ENCODE data around the gene OR4D9.
A peak's percentile ranks its signal among the peaks of the same experiment; 100 is the strongest.
"Not testable (repeated sequence)": the region's sequence is repeated elsewhere in the genome, so short reads cannot be mapped to it uniquely, and the experiment has no call there.

The OR4D9 gene

DNA sequence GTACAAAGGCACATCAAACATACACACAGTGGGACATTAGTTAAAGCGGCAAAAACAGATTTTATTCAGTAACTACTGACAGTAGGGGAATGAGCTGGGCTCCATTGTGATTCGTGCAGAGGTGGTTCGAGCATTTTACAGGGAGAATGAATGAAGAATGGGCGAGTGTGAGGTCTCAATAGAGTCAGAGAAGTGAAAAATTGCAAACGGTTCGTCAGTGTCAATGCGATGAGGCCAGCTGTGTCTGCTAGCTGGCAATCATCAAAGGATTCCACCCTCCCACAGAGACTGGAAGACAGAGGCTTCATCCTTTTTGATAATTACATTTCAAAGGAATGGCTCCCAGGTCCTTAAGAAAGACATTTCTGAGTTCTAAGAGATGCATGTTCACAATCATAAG is 17.4 kb downstream of the OR4D9 start:
- no peaks in the 10 kb centered on the region for H3K27me3 ChIP-seq (ENCODE audit: insufficient read depth, low read length, poor library complexity)
- H2BK120ac ChIP-seq (ENCODE audit: low read depth, low read length): no peak overlapping the region
- no peak overlapping the region for H3K9ac ChIP-seq (ENCODE audit: low read length)
- H3K4me2 ChIP-seq (ENCODE audit: low read length): no peak overlapping the region
- no peak overlapping the region for H4K8ac ChIP-seq (ENCODE audit: low read depth, low read length)
- WGBS (ENCODE audit: extremely low coverage, insufficient coverage, low lambda C conversion rate): no CpG with 5 or more reads among the region's 7 CpGs
- H3K23ac ChIP-seq (ENCODE audit: low read length): no peak overlapping the region
- H3K56ac ChIP-seq (ENCODE audit: low read length): peak overlapping the region; percentile 10
- no peak for DNase-seq
- no peak overlapping the region for H2AK5ac ChIP-seq (ENCODE audit: low read length)
- peaks cover 5% of the 10 kb centered on the region for H3K4me1 ChIP-seq (ENCODE audit: control insufficient read depth, low read depth, low read length)
- H3K4me3 ChIP-seq (ENCODE audit: low read length): no peak overlapping the region
- H3K36me3 ChIP-seq (ENCODE audit: control insufficient read depth, insufficient read depth, low read length): no peaks in the 10 kb centered on the region
- no peaks in the 10 kb centered on the region for H3K79me1 ChIP-seq (ENCODE audit: low read length)
- H3K18ac ChIP-seq (ENCODE audit: low read length): no peak overlapping the region
- H3K27ac ChIP-seq (ENCODE audit: low read depth, low read length): no peak overlapping the region
- H4K5ac ChIP-seq (ENCODE audit: low read length): no peak overlapping the region
- H3K4ac ChIP-seq (ENCODE audit: low read depth, low read length): no peak overlapping the region
- no peaks in the 10 kb centered on the region for H3K79me2 ChIP-seq (ENCODE audit: control insufficient read depth, insufficient read depth, low read length)
- H2BK15ac ChIP-seq (replicated peaks; ENCODE audit: low read depth): no peak overlapping the region
- no peak overlapping the region for H2BK5ac ChIP-seq (ENCODE audit: low read length)

DNA sequence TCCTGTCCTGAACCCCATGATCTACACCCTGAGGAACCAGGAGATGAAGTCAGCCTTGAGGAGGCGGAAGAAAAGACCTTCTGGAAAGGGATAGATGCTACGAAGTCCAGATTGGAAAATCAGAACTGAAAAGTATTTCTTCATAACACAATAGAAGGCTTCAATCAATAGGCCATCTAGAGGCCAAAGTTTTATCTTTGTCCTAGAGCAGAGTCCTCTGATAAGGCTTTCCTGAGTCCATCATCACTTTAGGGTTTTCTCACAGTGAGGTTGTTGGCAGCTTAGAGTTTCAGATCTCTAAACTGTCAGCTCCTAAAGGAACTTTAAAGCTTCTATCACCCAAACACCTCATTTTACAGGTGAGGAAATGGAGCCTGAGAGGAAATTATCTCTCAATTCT is 21.3 kb downstream of the OR4D9 start:
- WGBS (ENCODE audit: extremely low coverage, insufficient coverage, low lambda C conversion rate): no CpG with 5 or more reads among the region's 2 CpGs
- DNase-seq: no peak
- no peak overlapping the region for H4K8ac ChIP-seq (ENCODE audit: low read depth, low read length)

DNA sequence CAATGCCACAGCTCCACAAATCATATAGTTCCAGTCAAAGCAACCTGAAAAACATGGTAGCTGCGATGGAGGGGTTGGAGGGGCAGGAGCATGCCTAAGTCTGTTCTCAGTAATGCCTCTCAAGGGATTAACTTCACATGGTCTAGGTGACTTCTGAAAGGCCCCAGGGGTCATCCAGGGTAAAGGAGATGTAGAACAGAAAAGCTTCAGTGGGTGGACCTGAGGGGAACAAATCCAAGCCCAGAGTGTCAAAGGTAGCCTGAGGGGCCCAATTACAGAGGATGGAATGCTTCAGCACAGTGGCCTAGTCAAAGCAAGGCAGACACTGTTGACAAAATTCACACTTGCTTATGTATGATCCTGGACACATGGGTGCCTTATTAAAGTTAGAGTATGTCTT is 23.3 kb downstream of the OR4D9 start:
- Histone ChIP-seq H3K27ac (ENCODE audit: low read depth, low read length) (no peak overlapping the region), H3K27me3 (ENCODE audit: insufficient read depth, low read length, poor library complexity) (no peaks in the 10 kb centered on the region), H3K23ac (ENCODE audit: low read length) (no peak overlapping the region), H2BK15ac (replicated peaks; ENCODE audit: low read depth) (no peak overlapping the region), H4K8ac (ENCODE audit: low read depth, low read length) (no peak overlapping the region), H3K18ac (ENCODE audit: low read length) (no peak overlapping the region), H3K4me1 (ENCODE audit: control insufficient read depth, low read depth, low read length) (peaks cover 5% of the 10 kb centered on the region), H2BK120ac (ENCODE audit: low read depth, low read length) (no peak overlapping the region), H3K9ac (ENCODE audit: low read length) (no peak overlapping the region), H3K4ac (ENCODE audit: low read depth, low read length) (no peak overlapping the region), H2BK5ac (ENCODE audit: low read length) (no peak overlapping the region), H3K4me2 (ENCODE audit: low read length) (no peak overlapping the region), H3K79me1 (ENCODE audit: low read length) (no peaks in the 10 kb centered on the region), H2AK5ac (ENCODE audit: low read length) (no peak overlapping the region), H4K5ac (ENCODE audit: low read length) (no peak overlapping the region), H3K4me3 (ENCODE audit: low read length) (no peak overlapping the region), H3K79me2 (ENCODE audit: control insufficient read depth, insufficient read depth, low read length) (no peaks in the 10 kb centered on the region), H3K56ac (ENCODE audit: low read length) (no peak overlapping the region), H3K36me3 (ENCODE audit: control insufficient read depth, insufficient read depth, low read length) (no peaks in the 10 kb centered on the region)
- WGBS (ENCODE audit: extremely low coverage, insufficient coverage, low lambda C conversion rate): no CpG with 5 or more reads among the region's 1 CpG
- no peak for DNase-seq

More for the DNA sequence above, 21.3 kb downstream of the OR4D9 start:
- Histone ChIP-seq H3K27ac (ENCODE audit: low read depth, low read length) (no peak overlapping the region), H3K4me3 (ENCODE audit: low read length) (no peak overlapping the region), H2AK5ac (ENCODE audit: low read length) (no peak overlapping the region), H3K27me3 (ENCODE audit: insufficient read depth, low read length, poor library complexity) (no peaks in the 10 kb centered on the region), H4K5ac (ENCODE audit: low read length) (no peak overlapping the region), H2BK5ac (ENCODE audit: low read length) (no peak overlapping the region), H2BK120ac (ENCODE audit: low read depth, low read length) (no peak overlapping the region), H3K9ac (ENCODE audit: low read length) (no peak overlapping the region), H3K79me1 (ENCODE audit: low read length) (no peaks in the 10 kb centered on the region), H3K56ac (ENCODE audit: low read length) (peak overlapping the region; percentile 22), H3K4me1 (ENCODE audit: control insufficient read depth, low read depth, low read length) (peaks cover 6% of the 10 kb centered on the region), H3K4ac (ENCODE audit: low read depth, low read length) (no peak overlapping the region), H3K18ac (ENCODE audit: low read length) (no peak overlapping the region), H3K36me3 (ENCODE audit: control insufficient read depth, insufficient read depth, low read length) (no peaks in the 10 kb centered on the region), H3K4me2 (ENCODE audit: low read length) (no peak overlapping the region), H2BK15ac (replicated peaks; ENCODE audit: low read depth) (no peak overlapping the region), H3K23ac (ENCODE audit: low read length) (no peak overlapping the region), H3K79me2 (ENCODE audit: control insufficient read depth, insufficient read depth, low read length) (no peaks in the 10 kb centered on the region)

- Histone ChIP-seq H3K56ac (ENCODE audit: low read length) (no peak overlapping the region), H3K79me1 (ENCODE audit: low read length) (no peaks in the 10 kb centered on the region), H3K4me3 (ENCODE audit: low read length) (no peak overlapping the region), H4K5ac (ENCODE audit: low read length) (no peak overlapping the region), H2BK15ac (replicated peaks; ENCODE audit: low read depth) (no peak overlapping the region), H3K36me3 (ENCODE audit: control insufficient read depth, insufficient read depth, low read length) (no peaks in the 10 kb centered on the region), H3K79me2 (ENCODE audit: control insufficient read depth, insufficient read depth, low read length) (no peaks in the 10 kb centered on the region), H3K4me2 (ENCODE audit: low read length) (no peak overlapping the region), H3K27ac (ENCODE audit: low read depth, low read length) (no peak overlapping the region), H3K4ac (ENCODE audit: low read depth, low read length) (no peak overlapping the region), H3K4me1 (ENCODE audit: control insufficient read depth, low read depth, low read length) (peaks cover 3% of the 10 kb centered on the region), H3K18ac (ENCODE audit: low read length) (no peak overlapping the region), H4K8ac (ENCODE audit: low read depth, low read length) (no peak overlapping the region), H2BK120ac (ENCODE audit: low read depth, low read length) (no peak overlapping the region), H3K27me3 (ENCODE audit: insufficient read depth, low read length, poor library complexity) (no peaks in the 10 kb centered on the region), H2AK5ac (ENCODE audit: low read length) (no peak overlapping the region), H3K23ac (ENCODE audit: low read length) (no peak overlapping the region), H2BK5ac (ENCODE audit: low read length) (no peak overlapping the region), H3K9ac (ENCODE audit: low read length) (no peak overlapping the region)
- DNase-seq: no peak
- WGBS (ENCODE audit: extremely low coverage, insufficient coverage, low lambda C conversion rate): no CpG with 5 or more reads among the region's 3 CpGs
Measured at GRCh38 chr11:59542142-59542810, 30.9 kb downstream of the OR4D9 start.

- not testable (repeated sequence) for H3K4me1 ChIP-seq (ENCODE audit: control insufficient read depth, low read depth, low read length); H3K56ac ChIP-seq (ENCODE audit: low read length); H3K18ac ChIP-seq (ENCODE audit: low read length); H2AK5ac ChIP-seq (ENCODE audit: low read length); H2BK5ac ChIP-seq (ENCODE audit: low read length); H3K4me3 ChIP-seq (ENCODE audit: low read length); H4K8ac ChIP-seq (ENCODE audit: low read depth, low read length); H3K4me2 ChIP-seq (ENCODE audit: low read length); H3K27me3 ChIP-seq (ENCODE audit: insufficient read depth, low read length, poor library complexity); H3K79me1 ChIP-seq (ENCODE audit: low read length); H3K36me3 ChIP-seq (ENCODE audit: control insufficient read depth, insufficient read depth, low read length); H3K79me2 ChIP-seq (ENCODE audit: control insufficient read depth, insufficient read depth, low read length); H4K5ac ChIP-seq (ENCODE audit: low read length); H2BK120ac ChIP-seq (ENCODE audit: low read depth, low read length); H3K4ac ChIP-seq (ENCODE audit: low read depth, low read length); DNase-seq; H3K27ac ChIP-seq (ENCODE audit: low read depth, low read length); H3K9ac ChIP-seq (ENCODE audit: low read length); H3K23ac ChIP-seq (ENCODE audit: low read length); H2BK15ac ChIP-seq (replicated peaks; ENCODE audit: low read depth)
- WGBS (ENCODE audit: extremely low coverage, insufficient coverage, low lambda C conversion rate): no CpG with 5 or more reads among the region's 3 CpGs
Measured at GRCh38 chr11:59543713-59544112, 32.4 kb downstream of the OR4D9 start.

GRCh38 chr11:59544869-59545178 is 33.5 kb downstream of the OR4D9 start:
- H3K9ac ChIP-seq (ENCODE audit: low read length): no peak overlapping the region
- H3K4me2 ChIP-seq (ENCODE audit: low read length): no peak overlapping the region
- H3K56ac ChIP-seq (ENCODE audit: low read length): no peak overlapping the region
- H3K27me3 ChIP-seq (ENCODE audit: insufficient read depth, low read length, poor library complexity): no peaks in the 10 kb centered on the region
- H3K18ac ChIP-seq (ENCODE audit: low read length): peak overlapping the region; percentile 11
- H2AK5ac ChIP-seq (ENCODE audit: low read length): no peak overlapping the region
- H2BK120ac ChIP-seq (ENCODE audit: low read depth, low read length): no peak overlapping the region
- H4K5ac ChIP-seq (ENCODE audit: low read length): no peak overlapping the region
- H3K4ac ChIP-seq (ENCODE audit: low read depth, low read length): no peak overlapping the region
- H3K23ac ChIP-seq (ENCODE audit: low read length): no peak overlapping the region
- no peaks in the 10 kb centered on the region for H3K36me3 ChIP-seq (ENCODE audit: control insufficient read depth, insufficient read depth, low read length)
- no peak overlapping the region for H3K4me3 ChIP-seq (ENCODE audit: low read length)
- no peaks in the 10 kb centered on the region for H3K4me1 ChIP-seq (ENCODE audit: control insufficient read depth, low read depth, low read length)
- H3K79me1 ChIP-seq (ENCODE audit: low read length): no peaks in the 10 kb centered on the region
- no peaks in the 10 kb centered on the region for H3K79me2 ChIP-seq (ENCODE audit: control insufficient read depth, insufficient read depth, low read length)
- no peak overlapping the region for H4K8ac ChIP-seq (ENCODE audit: low read depth, low read length)
- no CpG with 5 or more reads among the region's 3 CpGs for WGBS (ENCODE audit: extremely low coverage, insufficient coverage, low lambda C conversion rate)
- H2BK5ac ChIP-seq (ENCODE audit: low read length): no peak overlapping the region
- H3K27ac ChIP-seq (ENCODE audit: low read depth, low read length): no peak overlapping the region
- H2BK15ac ChIP-seq (replicated peaks; ENCODE audit: low read depth): no peak overlapping the region
- no peak for DNase-seq
